IPS-18c (cell line): Measurements from ENCODE around the gene ZNF653.
"Not testable (repeated sequence)": the region's sequence is repeated elsewhere in the genome, so short reads cannot be mapped to it uniquely, and the experiment has no call there.

Source experiments
- H3K4me3 ChIP-seq: 2 replicates; pipeline ENCODE4 v1.7.0; 2013; ENCODE audit warnings: low read depth, mild to moderate bottlenecking, low read length, moderate library complexity; ENCODE audit not compliant: insufficient read depth
- H3K9me3 ChIP-seq: one replicate; pipeline ENCODE4 v1.6.1; 2013; ENCODE audit warnings: mild to moderate bottlenecking, low read length, moderate library complexity; ENCODE audit not compliant: control insufficient read depth, insufficient read depth

The ZNF653 gene

GRCh38 chr19:11450570-11451326 lies 54.9 kb downstream of the ZNF653 start:
- H3K9me3 ChIP-seq: no peaks in the 10 kb centered on the region
- H3K4me3 ChIP-seq: no peak overlapping the region

GRCh38 chr19:11448923-11449554 lies 56.6 kb downstream of the ZNF653 start:
- Histone ChIP-seq H3K9me3 (no peaks in the 10 kb centered on the region), H3K4me3 (no peak overlapping the region)

- Histone ChIP-seq H3K9me3 (no peaks in the 10 kb centered on the region), H3K4me3 (no peak overlapping the region)
Measured at GRCh38 chr19:11448410-11448809, 57.2 kb downstream of the ZNF653 start.

GRCh38 chr19:11447347-11448262 lies 58.0 kb downstream of the ZNF653 start:
- H3K4me3 ChIP-seq: no peak overlapping the region
- H3K9me3 ChIP-seq: no peaks in the 10 kb centered on the region

- H3K9me3 ChIP-seq: no peaks in the 10 kb centered on the region
- H3K4me3 ChIP-seq: no peak overlapping the region
Measured at GRCh38 chr19:11446652-11447301, 58.9 kb downstream of the ZNF653 start.

GRCh38 chr19:11446271-11446651 lies 59.4 kb downstream of the ZNF653 start:
- Histone ChIP-seq H3K9me3 (no peaks in the 10 kb centered on the region), H3K4me3 (no peak overlapping the region)

- Histone ChIP-seq H3K4me3 (no peak overlapping the region), H3K9me3 (no peaks in the 10 kb centered on the region)
Measured at GRCh38 chr19:11445141-11445540, 60.5 kb downstream of the ZNF653 start.

- no peak overlapping the region for H3K4me3 ChIP-seq
- no peaks in the 10 kb centered on the region for H3K9me3 ChIP-seq
Measured at GRCh38 chr19:11444059-11444458, 61.6 kb downstream of the ZNF653 start.

- no peak overlapping the region for H3K4me3 ChIP-seq
Measured at GRCh38 chr19:11437955-11438354, 67.7 kb downstream of the ZNF653 start.

GRCh38 chr19:11435833-11436313 lies 69.8 kb downstream of the ZNF653 start:
- H3K4me3 ChIP-seq: peak overlapping the region; percentile 97
- no peaks in the 10 kb centered on the region for H3K9me3 ChIP-seq

More at GRCh38 chr19:11437955-11438354, 67.7 kb downstream of the ZNF653 start:
- H3K9me3 ChIP-seq: no peaks in the 10 kb centered on the region

- Histone ChIP-seq H3K9me3 (no peaks in the 10 kb centered on the region), H3K4me3 (peak within 1 kb of the TSS; percentile 97)
Measured at GRCh38 chr19:11435057-11435832, 70.4 kb downstream of the ZNF653 start, which contains the start of the genes ODAD3 and PRKCSH. Gene ODAD3, minus strand, starts transcription at chr19:11435121. Its CDS starts 105 bp downstream, at chr19:11435016. Gene PRKCSH, plus strand, starts transcription at chr19:11435635. Its CDS starts 483 bp downstream, at chr19:11436118.

GRCh38 chr19:11434703-11435056 lies 71.0 kb downstream of the ZNF653 start:
- H3K4me3 ChIP-seq: peak overlapping the region; percentile 43; the same call in 1 of the 2 replicates

GRCh38 chr19:11433526-11433925 lies 72.1 kb downstream of the ZNF653 start:
- not testable (repeated sequence) for H3K4me3 ChIP-seq, H3K9me3 ChIP-seq

More at GRCh38 chr19:11434703-11435056, 71.0 kb downstream of the ZNF653 start:
- no peaks in the 10 kb centered on the region for H3K9me3 ChIP-seq
